ENCODE data around the gene CCNY.

CCNY gene

DNA sequence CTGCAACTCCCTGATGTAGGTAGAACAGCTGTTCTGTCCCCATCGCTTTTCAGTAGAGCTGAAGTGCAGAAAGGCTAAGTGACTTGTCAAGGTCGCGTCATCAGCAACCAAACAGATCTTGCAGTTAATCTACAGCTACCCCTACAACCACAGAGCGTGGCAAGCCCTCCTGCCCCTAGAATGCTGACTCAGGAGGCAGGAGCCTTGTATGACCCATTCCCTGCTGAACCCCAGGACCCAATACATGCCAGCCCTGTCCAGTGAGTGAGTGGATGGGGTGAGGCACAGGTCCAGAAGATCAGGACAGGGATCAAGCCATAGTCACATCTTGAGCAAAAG, 242.3 kb downstream of the CCNY start:
- Histone ChIP-seq H2AFZ (ENCODE audit: low read depth, low read length) (no peak overlapping the region), H4K20me1 (ENCODE audit: insufficient read depth, low read length) (no peaks in the 10 kb centered on the region), H3K27me3 (ENCODE audit: low read depth, low read length) (no peaks in the 10 kb centered on the region), H3K4me3 (ENCODE audit: low read length) (no peak overlapping the region), H3K9ac (ENCODE audit: low read length) (no peak overlapping the region), H3K4me2 (ENCODE audit: low read length) (no peak overlapping the region), H3K9me3 (ENCODE audit: insufficient read depth, low read length) (no peaks in the 10 kb centered on the region), H3K27ac (ENCODE audit: low read length) (no peak overlapping the region), H3K79me2 (ENCODE audit: low read length) (no peaks in the 10 kb centered on the region), H3K36me3 (replicated peaks; ENCODE audit: low read depth, low read length) (no peaks in the 10 kb centered on the region), H3K4me1 (ENCODE audit: low read length) (no peaks in the 10 kb centered on the region)
- TF ChIP-seq, protein P1, sequence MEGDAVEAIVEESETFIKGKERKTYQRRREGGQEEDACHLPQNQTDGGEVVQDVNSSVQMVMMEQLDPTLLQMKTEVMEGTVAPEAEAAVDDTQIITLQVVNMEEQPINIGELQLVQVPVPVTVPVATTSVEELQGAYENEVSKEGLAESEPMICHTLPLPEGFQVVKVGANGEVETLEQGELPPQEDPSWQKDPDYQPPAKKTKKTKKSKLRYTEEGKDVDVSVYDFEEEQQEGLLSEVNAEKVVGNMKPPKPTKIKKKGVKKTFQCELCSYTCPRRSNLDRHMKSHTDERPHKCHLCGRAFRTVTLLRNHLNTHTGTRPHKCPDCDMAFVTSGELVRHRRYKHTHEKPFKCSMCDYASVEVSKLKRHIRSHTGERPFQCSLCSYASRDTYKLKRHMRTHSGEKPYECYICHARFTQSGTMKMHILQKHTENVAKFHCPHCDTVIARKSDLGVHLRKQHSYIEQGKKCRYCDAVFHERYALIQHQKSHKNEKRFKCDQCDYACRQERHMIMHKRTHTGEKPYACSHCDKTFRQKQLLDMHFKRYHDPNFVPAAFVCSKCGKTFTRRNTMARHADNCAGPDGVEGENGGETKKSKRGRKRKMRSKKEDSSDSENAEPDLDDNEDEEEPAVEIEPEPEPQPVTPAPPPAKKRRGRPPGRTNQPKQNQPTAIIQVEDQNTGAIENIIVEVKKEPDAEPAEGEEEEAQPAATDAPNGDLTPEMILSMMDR (IDR thresholded peaks at IDR 0.05; ENCODE audit: low read depth, low read length): no peak
- TF ChIP-seq EZH2phosphoT487 (IDR thresholded peaks at IDR 0.05; ENCODE audit: low read depth): no peak

DNA sequence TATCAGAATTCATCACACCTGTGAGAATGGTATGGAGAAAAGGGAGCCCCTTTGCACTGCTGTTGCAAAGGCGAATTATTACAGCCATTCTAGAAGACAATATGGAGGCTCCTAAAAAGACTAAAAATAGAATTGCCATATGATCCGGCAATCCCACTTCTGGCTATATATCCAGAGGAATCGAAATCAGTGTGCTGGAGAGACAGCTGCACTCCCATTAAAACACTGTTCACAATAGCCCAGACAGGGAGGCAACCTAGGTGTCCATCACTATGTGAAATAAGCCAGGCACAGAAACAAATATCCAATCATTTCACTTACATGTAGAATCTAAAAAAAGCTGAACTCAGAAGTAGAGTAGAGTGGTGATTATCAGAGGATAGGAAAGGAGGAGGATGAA, 242.8 kb downstream of the CCNY start:
- Histone ChIP-seq H3K4me2 (ENCODE audit: low read length) (no peak overlapping the region), H3K27ac (ENCODE audit: low read length) (no peak overlapping the region), H3K9me3 (ENCODE audit: insufficient read depth, low read length) (no peaks in the 10 kb centered on the region), H3K27me3 (ENCODE audit: low read depth, low read length) (no peaks in the 10 kb centered on the region), H3K36me3 (replicated peaks; ENCODE audit: low read depth, low read length) (no peaks in the 10 kb centered on the region), H2AFZ (ENCODE audit: low read depth, low read length) (no peak overlapping the region), H3K4me1 (ENCODE audit: low read length) (no peaks in the 10 kb centered on the region), H3K4me3 (ENCODE audit: low read length) (no peak overlapping the region), H4K20me1 (ENCODE audit: insufficient read depth, low read length) (no peaks in the 10 kb centered on the region), H3K79me2 (ENCODE audit: low read length) (no peaks in the 10 kb centered on the region), H3K9ac (ENCODE audit: low read length) (no peak overlapping the region)
- TF ChIP-seq EZH2phosphoT487 (IDR thresholded peaks at IDR 0.05; ENCODE audit: low read depth): no peak
- TF ChIP-seq, protein P1 (IDR thresholded peaks at IDR 0.05; ENCODE audit: low read depth, low read length): no peak

DNA sequence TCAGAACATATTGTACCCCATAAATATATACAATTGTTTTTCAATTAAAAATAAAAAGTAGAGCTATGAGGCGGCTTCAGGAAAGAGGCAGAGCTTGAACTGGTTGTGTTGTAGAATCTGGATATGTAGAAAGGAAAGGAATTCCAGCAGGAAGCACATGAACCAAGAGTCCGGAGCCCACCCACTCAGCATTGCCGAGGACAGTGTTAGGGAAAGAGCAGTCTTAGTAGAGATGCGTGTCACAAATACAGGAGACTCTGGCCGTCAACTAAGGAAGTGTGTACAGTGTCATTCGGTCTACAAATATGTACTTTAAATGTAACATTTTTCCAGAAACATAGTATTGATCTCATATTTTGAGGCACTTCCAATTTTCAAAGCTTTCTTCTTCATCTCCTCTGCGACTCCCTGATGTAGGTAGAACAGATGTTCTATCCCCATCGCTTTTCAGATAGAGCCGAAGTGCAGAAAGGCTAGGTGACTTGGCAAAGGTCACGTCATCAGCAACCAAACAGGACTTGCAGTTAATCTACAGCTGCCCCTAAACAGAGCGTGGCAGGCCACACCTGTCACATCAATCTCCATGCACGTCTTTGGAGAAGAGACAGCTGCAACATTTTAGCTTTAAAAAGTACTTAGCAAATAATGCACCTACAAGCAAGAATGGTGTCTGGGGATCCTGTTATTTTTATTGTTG, 243.6 kb downstream of the CCNY start:
- Histone ChIP-seq H3K4me3 (ENCODE audit: low read length) (no peak overlapping the region), H3K36me3 (replicated peaks; ENCODE audit: low read depth, low read length) (no peaks in the 10 kb centered on the region), H2AFZ (ENCODE audit: low read depth, low read length) (no peak overlapping the region), H3K27ac (ENCODE audit: low read length) (no peak overlapping the region), H3K4me2 (ENCODE audit: low read length) (no peak overlapping the region), H3K79me2 (ENCODE audit: low read length) (no peaks in the 10 kb centered on the region), H3K9ac (ENCODE audit: low read length) (no peak overlapping the region), H3K4me1 (ENCODE audit: low read length) (no peaks in the 10 kb centered on the region), H3K9me3 (ENCODE audit: insufficient read depth, low read length) (no peaks in the 10 kb centered on the region), H4K20me1 (ENCODE audit: insufficient read depth, low read length) (no peaks in the 10 kb centered on the region), H3K27me3 (ENCODE audit: low read depth, low read length) (no peaks in the 10 kb centered on the region)
- no peak for TF ChIP-seq EZH2phosphoT487 (IDR thresholded peaks at IDR 0.05; ENCODE audit: low read depth)
- TF ChIP-seq, protein P1 (IDR thresholded peaks at IDR 0.05; ENCODE audit: low read depth, low read length): no peak

DNA sequence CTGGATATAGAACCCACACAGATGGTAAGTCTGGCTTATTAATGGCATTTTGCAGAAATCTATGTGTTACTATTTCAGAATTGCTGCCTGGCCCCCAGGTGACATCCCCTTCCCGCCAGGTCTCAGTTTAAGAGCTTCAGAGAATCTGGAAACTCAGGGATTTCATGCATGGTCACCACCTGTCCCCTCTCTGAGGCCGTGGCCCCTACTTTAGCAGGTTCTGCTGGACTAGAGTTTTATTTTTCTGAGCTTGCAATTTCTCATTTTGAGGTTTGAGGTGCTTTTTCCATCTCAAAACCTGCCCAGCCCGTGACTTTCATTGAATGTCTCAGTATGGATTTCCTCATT, 244.1 kb downstream of the CCNY start:
- no peaks in the 10 kb centered on the region for H3K9me3 ChIP-seq (ENCODE audit: insufficient read depth, low read length)
- no peak overlapping the region for H3K27ac ChIP-seq (ENCODE audit: low read length)
- no peaks in the 10 kb centered on the region for H3K79me2 ChIP-seq (ENCODE audit: low read length)
- H3K27me3 ChIP-seq (ENCODE audit: low read depth, low read length): no peaks in the 10 kb centered on the region
- no peak overlapping the region for H3K9ac ChIP-seq (ENCODE audit: low read length)
- no peak overlapping the region for H2AFZ ChIP-seq (ENCODE audit: low read depth, low read length)
- no peak overlapping the region for H3K4me3 ChIP-seq (ENCODE audit: low read length)
- H3K4me2 ChIP-seq (ENCODE audit: low read length): no peak overlapping the region
- TF ChIP-seq, protein P1 (IDR thresholded peaks at IDR 0.05; ENCODE audit: low read depth, low read length): no peak
- TF ChIP-seq EZH2phosphoT487 (IDR thresholded peaks at IDR 0.05; ENCODE audit: low read depth): no peak
- H4K20me1 ChIP-seq (ENCODE audit: insufficient read depth, low read length): no peaks in the 10 kb centered on the region
- no peaks in the 10 kb centered on the region for H3K4me1 ChIP-seq (ENCODE audit: low read length)
- no peaks in the 10 kb centered on the region for H3K36me3 ChIP-seq (replicated peaks; ENCODE audit: low read depth, low read length)

Data from OCI-LY3 (cell line).